NCI-H2081 (cell line): ENCODE data around the gene APOL1.

ENCODE experiments used
- DNase-seq, 2 experiments: peaks; one replicate each; lab custom pipeline; 2025; lab: John Stamatoyannopoulos, UW

The APOL1 gene

DNA sequence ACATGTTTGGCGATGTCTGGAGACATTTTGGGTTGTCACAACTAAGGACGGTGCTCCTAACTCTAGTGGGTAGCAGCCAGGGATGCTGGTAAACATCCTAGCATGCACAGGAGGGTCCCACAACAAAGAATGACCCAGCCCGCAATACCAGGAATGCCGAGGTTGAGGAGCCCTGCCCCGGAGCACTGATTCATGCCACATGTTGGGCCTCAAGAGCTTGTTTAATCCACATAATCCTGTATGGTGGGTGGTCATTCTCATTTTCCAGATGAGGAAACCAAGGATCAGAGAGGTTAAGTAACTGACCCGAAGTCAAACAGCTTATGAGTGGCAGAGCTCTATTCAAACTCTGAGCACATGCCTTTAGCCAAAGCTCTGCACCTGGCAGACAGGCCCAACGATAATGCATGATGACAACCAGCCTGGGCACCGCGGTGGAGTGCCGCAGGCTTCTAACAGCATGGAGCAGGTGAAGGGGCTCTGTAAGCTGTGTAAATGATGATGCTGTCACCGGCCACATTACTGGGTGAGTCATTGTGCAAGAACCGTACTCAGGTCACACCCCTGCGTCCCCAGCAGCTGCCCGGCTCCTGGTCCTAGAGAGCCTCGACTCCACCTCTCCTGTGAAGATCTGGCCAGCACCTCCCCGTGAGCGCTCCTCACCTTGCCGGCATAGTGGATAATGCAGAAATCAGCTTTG, 58.6 kb downstream of the APOL1 start:
- no peak for DNase-seq

DNA sequence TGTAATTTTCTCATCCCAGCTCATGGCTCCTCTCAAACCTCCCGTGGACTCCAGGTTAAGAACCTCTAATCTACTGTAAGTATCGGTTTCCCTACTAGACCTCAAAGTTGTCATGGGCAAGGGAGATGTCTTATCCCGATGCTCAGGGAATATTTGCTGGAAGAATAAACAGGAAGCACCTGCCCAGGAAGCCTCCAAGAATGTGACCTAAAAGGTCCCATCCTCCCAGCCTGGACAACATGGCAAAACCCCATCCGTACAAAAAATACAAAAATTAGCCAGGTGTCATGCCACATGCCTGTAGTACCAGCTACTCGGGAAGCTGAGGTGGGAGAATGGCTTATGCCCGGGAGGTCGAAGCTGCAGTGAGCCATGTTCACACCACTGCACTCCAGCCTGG, 62.4 kb downstream of the APOL1 start:
- no peak for DNase-seq

- DNase-seq, result no peak
These were observed 63.5 kb downstream of the APOL1 start for GRCh38 chr22:36316419-36316818.
